Measurements from ENCODE around the gene FLYWCH2.
A peak's percentile ranks its signal among the peaks of the same experiment; 100 is the strongest.

The FLYWCH2 gene

DNA sequence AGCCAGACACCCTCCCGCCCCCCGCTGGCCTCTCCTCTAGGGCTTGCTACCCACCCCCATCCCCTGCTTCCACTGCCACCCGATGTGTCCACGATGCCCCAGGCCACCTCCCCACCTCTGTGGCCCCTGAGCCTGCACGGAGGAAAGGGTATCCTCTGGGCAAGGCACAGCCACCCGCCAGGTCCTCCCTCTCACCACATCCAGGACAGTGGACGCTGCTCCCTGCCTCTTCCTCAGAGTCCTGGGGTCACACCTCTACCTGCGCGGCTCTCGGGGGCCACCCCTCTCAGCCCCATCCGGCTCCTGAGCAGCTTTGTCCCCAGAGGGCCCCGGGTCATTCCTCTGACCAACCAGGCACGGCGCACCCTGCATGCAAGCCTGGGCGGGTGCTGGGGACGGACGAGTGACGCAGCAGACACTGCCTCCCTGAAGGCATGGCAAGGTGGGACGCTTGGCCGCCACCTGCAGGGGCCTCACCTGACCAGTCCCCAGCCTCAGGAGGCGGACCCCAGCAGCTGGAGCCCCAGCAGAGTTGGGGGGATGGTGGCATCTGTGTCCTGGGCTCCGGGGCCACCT, 53.5 kb downstream of the FLYWCH2 start:
- no peak overlapping the region for H3K18ac ChIP-seq (ENCODE audit: low read length)
- H4K91ac ChIP-seq (ENCODE audit: low read depth, low read length, poor library complexity), result no peak overlapping the region
- no peak overlapping the region for H2BK120ac ChIP-seq (ENCODE audit: low read depth, low read length)
- H3K36me3 ChIP-seq (replicated peaks in 1 of 2; ENCODE audit: control insufficient read depth in 2 of 2, insufficient read depth in 2 of 2, low read length in 2 of 2), result peaks cover 5 to 62% of the 10 kb centered on the region in 2 donors
- no peak overlapping the region for H3K4me3 ChIP-seq (ENCODE audit: low read length in 2 of 2)
- no peak overlapping the region for H2BK15ac ChIP-seq (ENCODE audit: low read length)
- H3K9ac ChIP-seq (ENCODE audit: low read depth, low read length, poor library complexity), result no peak overlapping the region
- H3K4ac ChIP-seq (ENCODE audit: low read length), result no peak overlapping the region
- H3K23ac ChIP-seq (ENCODE audit: low read depth, low read length, poor library complexity), result peak overlapping the region; percentile 55
- H3K4me1 ChIP-seq (ENCODE audit: control insufficient read depth in 2 of 2, insufficient read depth in 1 of 2, low read depth in 1 of 2, low read length in 2 of 2), result no peaks in the 10 kb centered on the region
- no peak for DNase-seq (ENCODE audit: low spot score)
- no peaks in the 10 kb centered on the region for H3K27me3 ChIP-seq (ENCODE audit: control insufficient read depth in 3 of 3, insufficient read depth in 3 of 3, low read depth in 1 of 3, low read length in 3 of 3)
- no peak overlapping the region for H3K27ac ChIP-seq (replicated peaks; ENCODE audit: low read length)
- H3K79me1 ChIP-seq (ENCODE audit: low read depth, low read length), result no peaks in the 10 kb centered on the region
- no peak overlapping the region for H2AFZ ChIP-seq (ENCODE audit: low read length)
- H2AK5ac ChIP-seq (ENCODE audit: low read depth, low read length), result no peak overlapping the region
- no peak overlapping the region for H2BK12ac ChIP-seq (ENCODE audit: low read length)
- WGBS, 2 donors (ENCODE audit: extremely low coverage in 2 of 2, insufficient read length in 2 of 2, insufficient replicate concordance in 1 of 2), result no CpG with 5 or more reads among the region's 22 CpGs
- H3K9me3 ChIP-seq (replicated peaks in 1 of 2; ENCODE audit: control insufficient read depth in 2 of 2, insufficient read depth in 1 of 2, low read depth in 1 of 2, low read length in 2 of 2), result no peaks in the 10 kb centered on the region
- no peak overlapping the region for H4K8ac ChIP-seq (ENCODE audit: low read depth, low read length)
- no peak overlapping the region for H2BK5ac ChIP-seq (ENCODE audit: low read length)
- H3K14ac ChIP-seq (ENCODE audit: low read length), result no peak overlapping the region
- no peak overlapping the region for H3K4me2 ChIP-seq (ENCODE audit: insufficient read depth, low read length, poor library complexity, severe bottlenecking)

DNA sequence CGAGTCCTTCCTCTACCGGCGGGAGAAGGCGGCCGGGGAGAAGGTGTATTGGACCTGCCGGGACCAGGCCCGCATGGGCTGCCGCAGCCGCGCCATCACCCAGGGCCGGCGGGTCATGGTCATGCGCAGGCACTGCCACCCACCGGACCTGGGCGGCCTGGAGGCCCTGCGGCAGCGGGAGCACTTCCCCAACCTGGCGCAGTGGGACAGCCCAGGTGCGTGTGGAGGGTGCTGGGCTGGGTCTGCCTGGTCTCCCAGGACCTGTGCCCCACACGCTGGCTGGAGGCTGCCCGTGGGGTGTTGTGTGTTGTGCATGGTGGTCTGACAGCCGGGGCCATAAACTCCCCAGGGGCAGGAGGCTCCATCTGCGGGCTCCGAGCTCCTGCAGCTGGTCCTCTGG, 54.2 kb downstream of the FLYWCH2 start:
- Histone ChIP-seq H3K4me1 (ENCODE audit: control insufficient read depth in 2 of 2, insufficient read depth in 1 of 2, low read depth in 1 of 2, low read length in 2 of 2) (no peaks in the 10 kb centered on the region), H3K27me3 (ENCODE audit: control insufficient read depth in 3 of 3, insufficient read depth in 3 of 3, low read depth in 1 of 3, low read length in 3 of 3) (no peaks in the 10 kb centered on the region), H3K9me3 (replicated peaks in 1 of 2; ENCODE audit: control insufficient read depth in 2 of 2, insufficient read depth in 1 of 2, low read depth in 1 of 2, low read length in 2 of 2) (no peaks in the 10 kb centered on the region), H2AFZ (ENCODE audit: low read length) (no peak overlapping the region), H3K4me2 (ENCODE audit: insufficient read depth, low read length, poor library complexity, severe bottlenecking) (no peak overlapping the region), H4K8ac (ENCODE audit: low read depth, low read length) (no peak overlapping the region), H2BK120ac (ENCODE audit: low read depth, low read length) (no peak overlapping the region), H3K23ac (ENCODE audit: low read depth, low read length, poor library complexity) (no peak overlapping the region), H3K4ac (ENCODE audit: low read length) (no peak overlapping the region), H3K18ac (ENCODE audit: low read length) (no peak overlapping the region), H3K79me1 (ENCODE audit: low read depth, low read length) (no peaks in the 10 kb centered on the region), H2BK5ac (ENCODE audit: low read length) (no peak overlapping the region), H3K27ac (replicated peaks; ENCODE audit: low read length) (no peak overlapping the region), H2AK5ac (ENCODE audit: low read depth, low read length) (no peak overlapping the region), H3K9ac (ENCODE audit: low read depth, low read length, poor library complexity) (peak overlapping the region; percentile 21), H3K36me3 (replicated peaks in 1 of 2; ENCODE audit: control insufficient read depth in 2 of 2, insufficient read depth in 2 of 2, low read length in 2 of 2) (peaks cover 5 to 64% of the 10 kb centered on the region in 2 donors), H3K14ac (ENCODE audit: low read length) (no peak overlapping the region), H3K4me3 (ENCODE audit: low read length in 2 of 2) (no peak overlapping the region), H2BK12ac (ENCODE audit: low read length) (no peak overlapping the region), H4K91ac (ENCODE audit: low read depth, low read length, poor library complexity) (no peak overlapping the region), H2BK15ac (ENCODE audit: low read length) (no peak overlapping the region)
- WGBS, 2 donors (ENCODE audit: extremely low coverage in 2 of 2, insufficient read length in 2 of 2, insufficient replicate concordance in 1 of 2), result no CpG with 5 or more reads among the region's 24 CpGs
- DNase-seq (ENCODE audit: low spot score), result no peak

GRCh38 chr16:2938206-2938605, 55.2 kb downstream of the FLYWCH2 start:
- no peak overlapping the region for H4K91ac ChIP-seq (ENCODE audit: low read depth, low read length, poor library complexity)
- no CpG with 5 or more reads among the region's 12 CpGs for WGBS, 2 donors (ENCODE audit: extremely low coverage in 2 of 2, insufficient read length in 2 of 2, insufficient replicate concordance in 1 of 2)
- H2AK5ac ChIP-seq (ENCODE audit: low read depth, low read length), result no peak overlapping the region
- H2BK15ac ChIP-seq (ENCODE audit: low read length), result no peak overlapping the region
- H3K14ac ChIP-seq (ENCODE audit: low read length), result peak overlapping the region; percentile 38
- no peak overlapping the region for H4K8ac ChIP-seq (ENCODE audit: low read depth, low read length)
- no peak overlapping the region for H3K23ac ChIP-seq (ENCODE audit: low read depth, low read length, poor library complexity)
- no peak overlapping the region for H3K9ac ChIP-seq (ENCODE audit: low read depth, low read length, poor library complexity)
- H3K27ac ChIP-seq (replicated peaks; ENCODE audit: low read length), result no peak overlapping the region
- no peak overlapping the region for H2AFZ ChIP-seq (ENCODE audit: low read length)
- H3K4me2 ChIP-seq (ENCODE audit: insufficient read depth, low read length, poor library complexity, severe bottlenecking), result no peak overlapping the region
- H3K79me1 ChIP-seq (ENCODE audit: low read depth, low read length), result no peaks in the 10 kb centered on the region
- no peak overlapping the region for H3K4ac ChIP-seq (ENCODE audit: low read length)
- H3K36me3 ChIP-seq (replicated peaks in 1 of 2; ENCODE audit: control insufficient read depth in 2 of 2, insufficient read depth in 2 of 2, low read length in 2 of 2), result peaks cover 5 to 66% of the 10 kb centered on the region in 2 donors
- H3K18ac ChIP-seq (ENCODE audit: low read length), result no peak overlapping the region
- H3K4me1 ChIP-seq (ENCODE audit: control insufficient read depth in 2 of 2, insufficient read depth in 1 of 2, low read depth in 1 of 2, low read length in 2 of 2), result no peaks in the 10 kb centered on the region
- no peak for DNase-seq (ENCODE audit: low spot score)
- H3K9me3 ChIP-seq (replicated peaks in 1 of 2; ENCODE audit: control insufficient read depth in 2 of 2, insufficient read depth in 1 of 2, low read depth in 1 of 2, low read length in 2 of 2), result no peaks in the 10 kb centered on the region
- no peak overlapping the region for H2BK5ac ChIP-seq (ENCODE audit: low read length)
- H2BK12ac ChIP-seq (ENCODE audit: low read length), result no peak overlapping the region
- H2BK120ac ChIP-seq (ENCODE audit: low read depth, low read length), result no peak overlapping the region
- no peak overlapping the region for H3K4me3 ChIP-seq (ENCODE audit: low read length in 2 of 2)
- H3K27me3 ChIP-seq (ENCODE audit: control insufficient read depth in 3 of 3, insufficient read depth in 3 of 3, low read depth in 1 of 3, low read length in 3 of 3), result no peaks in the 10 kb centered on the region

DNA sequence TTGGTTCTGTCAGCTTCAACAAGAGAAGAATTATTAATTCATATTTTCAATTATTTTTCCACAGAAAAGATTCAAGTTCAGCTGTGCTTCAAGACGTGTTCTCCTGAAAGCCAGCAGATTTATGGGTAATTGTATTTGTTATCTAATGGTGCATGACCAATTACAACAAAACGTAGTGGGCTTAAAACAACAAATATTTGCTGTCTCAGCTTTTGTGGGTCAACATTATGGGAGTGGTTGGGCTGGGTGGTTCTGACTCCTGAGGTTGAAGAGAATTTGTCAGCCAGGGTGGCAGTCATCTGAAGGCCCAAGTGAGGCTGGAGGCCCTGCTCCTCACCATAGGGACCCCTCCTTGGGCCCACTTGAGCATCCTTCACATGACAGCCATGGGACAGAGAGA, 57.0 kb downstream of the FLYWCH2 start:
- Histone ChIP-seq H2BK12ac (ENCODE audit: low read length) (no peak overlapping the region), H3K4me3 (ENCODE audit: low read length in 2 of 2) (no peak overlapping the region), H3K9ac (ENCODE audit: low read depth, low read length, poor library complexity) (no peak overlapping the region), H3K4ac (ENCODE audit: low read length) (no peak overlapping the region), H3K27ac (replicated peaks; ENCODE audit: low read length) (no peak overlapping the region), H3K4me1 (ENCODE audit: control insufficient read depth in 2 of 2, insufficient read depth in 1 of 2, low read depth in 1 of 2, low read length in 2 of 2) (no peaks in the 10 kb centered on the region), H3K36me3 (replicated peaks in 1 of 2; ENCODE audit: control insufficient read depth in 2 of 2, insufficient read depth in 2 of 2, low read length in 2 of 2) (peaks cover 2 to 65% of the 10 kb centered on the region in 2 donors), H3K14ac (ENCODE audit: low read length) (no peak overlapping the region), H3K18ac (ENCODE audit: low read length) (no peak overlapping the region), H2AFZ (ENCODE audit: low read length) (no peak overlapping the region), H2AK5ac (ENCODE audit: low read depth, low read length) (no peak overlapping the region), H3K23ac (ENCODE audit: low read depth, low read length, poor library complexity) (no peak overlapping the region), H4K8ac (ENCODE audit: low read depth, low read length) (no peak overlapping the region), H3K4me2 (ENCODE audit: insufficient read depth, low read length, poor library complexity, severe bottlenecking) (no peak overlapping the region), H3K79me1 (ENCODE audit: low read depth, low read length) (no peaks in the 10 kb centered on the region), H2BK5ac (ENCODE audit: low read length) (no peak overlapping the region), H2BK120ac (ENCODE audit: low read depth, low read length) (no peak overlapping the region), H2BK15ac (ENCODE audit: low read length) (no peak overlapping the region), H3K9me3 (replicated peaks in 1 of 2; ENCODE audit: control insufficient read depth in 2 of 2, insufficient read depth in 1 of 2, low read depth in 1 of 2, low read length in 2 of 2) (no peaks in the 10 kb centered on the region), H4K91ac (ENCODE audit: low read depth, low read length, poor library complexity) (no peak overlapping the region), H3K27me3 (ENCODE audit: control insufficient read depth in 3 of 3, insufficient read depth in 3 of 3, low read depth in 1 of 3, low read length in 3 of 3) (no peaks in the 10 kb centered on the region)
- no CpG with 5 or more reads among the region's 2 CpGs for whole genome bisulfite sequencing, 2 donors (ENCODE audit: extremely low coverage in 2 of 2, insufficient read length in 2 of 2, insufficient replicate concordance in 1 of 2)
- DNase-seq (ENCODE audit: low spot score), result no peak
